Ecto neural progenitor cell (in vitro differentiated cells): ENCODE results near the gene ATL3.
"Not testable (repeated sequence)": the region's sequence is repeated elsewhere in the genome, so short reads cannot be mapped to it uniquely, and the experiment has no call there.

Source experiments
- DNase-seq: peaks from one replicate; pipeline ENCODE4 v3.0.0-alpha.2; 2018; ENCODE audit warnings: low spot score

The ATL3 gene

GRCh38 chr11:63589000-63589399, 82.2 kb downstream of the ATL3 start:
- no peak for DNase-seq

GRCh38 chr11:63586451-63587166, 84.6 kb downstream of the ATL3 start:
- no peak for DNase-seq

GRCh38 chr11:63583357-63583677, 87.9 kb downstream of the ATL3 start:
- DNase-seq = no peak

DNA sequence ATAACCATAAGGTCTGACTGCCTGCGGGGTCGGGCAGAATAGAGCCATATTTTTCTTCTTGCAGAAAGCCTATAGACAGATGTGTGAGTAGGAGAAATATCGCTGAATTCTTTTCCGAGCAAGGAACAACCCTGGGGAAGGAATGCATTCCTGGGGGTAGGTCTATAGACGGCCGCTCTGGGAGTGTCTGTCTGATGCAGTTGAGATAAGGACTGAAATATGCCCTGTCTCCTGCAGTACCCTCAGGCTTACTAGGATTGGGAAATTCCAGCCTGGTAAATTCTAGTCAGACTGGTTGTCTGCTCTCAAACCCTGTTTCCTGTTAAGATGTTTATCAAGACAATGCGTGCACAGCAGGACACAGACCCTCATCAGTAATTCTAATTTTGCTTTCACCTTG, 90.0 kb downstream of the ATL3 start:
- not testable (repeated sequence) for DNase-seq

DNA sequence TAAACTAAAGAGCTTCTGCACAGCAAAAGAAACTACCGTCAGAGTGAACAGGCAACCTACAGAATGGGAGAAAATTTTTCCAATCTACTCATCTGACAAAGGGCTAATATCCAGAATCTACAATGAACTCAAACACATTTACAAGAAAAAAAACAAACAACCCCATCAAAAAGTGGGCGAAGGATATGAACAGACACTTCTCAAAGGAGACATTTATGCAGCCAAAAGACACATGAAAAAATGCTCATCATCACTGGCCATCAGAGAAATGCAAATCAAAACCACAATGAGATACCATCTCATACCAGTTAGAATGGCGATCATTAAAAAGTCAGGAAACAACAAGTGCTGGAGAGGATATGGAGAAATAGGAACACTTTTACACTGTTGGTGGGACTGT, 92.3 kb downstream of the ATL3 start:
- not testable (repeated sequence) for DNase-seq

- no peak for DNase-seq
These were observed 96.1 kb downstream of the ATL3 start for GRCh38 chr11:63574856-63575602.
